ENCODE measurements around the gene HARS1.
"Not testable (repeated sequence)": the region's sequence is repeated elsewhere in the genome, so short reads cannot be mapped to it uniquely, and the experiment has no call there.

HARS1 gene

GRCh38 chr5:140690941-140691924, at the start of gene HARS1, which contains the start of gene HARS2:
HARS1 (minus strand) TSS chr5:140691370; CDS start chr5:140691304, 66 bp downstream.
HARS2 (plus strand) TSS chr5:140691455; CDS start chr5:140691649, 194 bp downstream.
- peak within 1 kb of the TSS; percentile 41 for H3K27ac ChIP-seq
- H3K27me3 ChIP-seq (replicated peaks) = no peaks in the 10 kb centered on the region
- peaks cover 38% of the 10 kb centered on the region for H3K36me3 ChIP-seq (replicated peaks)
- TF ChIP-seq CTCF (IDR thresholded peaks at IDR 0.05; ENCODE audit: low read depth, low read length, missing control alignments) = peak; percentile 5
- peak; percentile 93 for DNase-seq
- peak within 1 kb of the TSS; percentile 95 for H3K4me3 ChIP-seq (ENCODE audit: low read depth, low read length)
- in situ Hi-C loops (cut with HindIII; ENCODE audit: low pct_ligation_motif_present, low sequenced_read_pairs) = no loop called here

GRCh38 chr5:140737486-140737885, 46.3 kb upstream of the HARS1 start:
- H3K36me3 ChIP-seq (replicated peaks) = no peaks in the 10 kb centered on the region
- no peak for DNase-seq
- in situ Hi-C loops (cut with HindIII; ENCODE audit: low pct_ligation_motif_present, low sequenced_read_pairs) = no loop called here
- no peak for TF ChIP-seq CTCF (IDR thresholded peaks at IDR 0.05; ENCODE audit: low read depth, low read length, missing control alignments)
- no peak overlapping the region for H3K27ac ChIP-seq
- H3K27me3 ChIP-seq (replicated peaks) = no peaks in the 10 kb centered on the region
- H3K4me3 ChIP-seq (ENCODE audit: low read depth, low read length) = no peak overlapping the region

- no peak for DNase-seq
- H3K36me3 ChIP-seq (replicated peaks) = no peaks in the 10 kb centered on the region
- no peaks in the 10 kb centered on the region for H3K27me3 ChIP-seq (replicated peaks)
- H3K4me3 ChIP-seq (ENCODE audit: low read depth, low read length) = no peak overlapping the region
- H3K27ac ChIP-seq = no peak overlapping the region
- in situ Hi-C loops (cut with HindIII; ENCODE audit: low pct_ligation_motif_present, low sequenced_read_pairs) = no loop called here
- peak; percentile 41 for TF ChIP-seq CTCF (IDR thresholded peaks at IDR 0.05; ENCODE audit: low read depth, low read length, missing control alignments)
These were observed 43.2 kb upstream of the HARS1 start for GRCh38 chr5:140734354-140734753.

GRCh38 chr5:140733098-140733497, 41.9 kb upstream of the HARS1 start:
- in situ Hi-C loops (cut with HindIII; ENCODE audit: low pct_ligation_motif_present, low sequenced_read_pairs) = no loop called here

GRCh38 chr5:140725799-140726471, 34.8 kb upstream of the HARS1 start:
- DNase-seq = peak; percentile 98
- Histone ChIP-seq H3K27me3 (replicated peaks) (no peaks in the 10 kb centered on the region), H3K4me3 (ENCODE audit: low read depth, low read length) (peak overlapping the region; percentile 60), H3K27ac (no peak overlapping the region), H3K36me3 (replicated peaks) (no peaks in the 10 kb centered on the region)
- in situ Hi-C loops (cut with HindIII; ENCODE audit: low pct_ligation_motif_present, low sequenced_read_pairs) = no loop called here
- TF ChIP-seq CTCF (IDR thresholded peaks at IDR 0.05; ENCODE audit: low read depth, low read length, missing control alignments) = no peak

More at GRCh38 chr5:140733098-140733497, 41.9 kb upstream of the HARS1 start:
- DNase-seq = no peak
- Histone ChIP-seq H3K27ac (no peak overlapping the region), H3K4me3 (ENCODE audit: low read depth, low read length) (no peak overlapping the region), H3K27me3 (replicated peaks) (no peaks in the 10 kb centered on the region), H3K36me3 (replicated peaks) (no peaks in the 10 kb centered on the region)
- TF ChIP-seq CTCF (IDR thresholded peaks at IDR 0.05; ENCODE audit: low read depth, low read length, missing control alignments) = no peak

- H3K27ac ChIP-seq; H3K36me3 ChIP-seq (replicated peaks); DNase-seq; H3K27me3 ChIP-seq (replicated peaks); H3K4me3 ChIP-seq (ENCODE audit: low read depth, low read length); in situ Hi-C loops (cut with HindIII; ENCODE audit: low pct_ligation_motif_present, low sequenced_read_pairs): not testable (repeated sequence)
These were observed 30.2 kb upstream of the HARS1 start for GRCh38 chr5:140721395-140721794.

GRCh38 chr5:140720738-140721137, 29.6 kb upstream of the HARS1 start:
- DNase-seq; in situ Hi-C loops (cut with HindIII; ENCODE audit: low pct_ligation_motif_present, low sequenced_read_pairs); H3K4me3 ChIP-seq (ENCODE audit: low read depth, low read length); H3K27me3 ChIP-seq (replicated peaks); H3K36me3 ChIP-seq (replicated peaks); H3K27ac ChIP-seq: not testable (repeated sequence)

Data from brain microvascular endothelial cell (primary cell).